GM12878 (cell line): ENCODE results near the gene PRRG1. TPM values are rescaled to one million over a fixed set of nuclear protein-coding genes. Genes with fewer than 3 reads are reported as not detected.

Source experiments
- ATAC-seq: fragments of 200-7000 bp; cut with Tn5 transposase; 3 replicates; pipeline ENCODE4 v1.9.1; 2020; ENCODE audit warnings: mild to moderate bottlenecking, moderate library complexity
- BruUV-seq: library from RNA; stranded (reverse); fragments of 400-500 nt; replicated peaks from 2 replicates; lab custom pipeline; 2021; lab: Mats Ljungman, UMichigan
- CTCF ChIA-PET: fragments of 300-600 bp; sonication (Branson Sonifier 250); formaldehyde crosslinking; extraction: SDS; loops from one replicate; lab custom pipeline; 2021; ENCODE audit warnings: inconsistent platforms; lab: Yijun Ruan, JAX
- POLR2A ChIA-PET: fragments of 350-600 bp; formaldehyde crosslinking; extraction: SDS; loops from one replicate; lab custom pipeline; 2021; ENCODE audit warnings: inconsistent platforms; lab: Charles Lee
- RAD21 ChIA-PET: fragments of 300-600 bp; sonication (Branson Sonifier 250); formaldehyde crosslinking; loops from one replicate; lab custom pipeline; 2023; ENCODE audit warnings: antibody characterized with exemption; ENCODE audit not compliant: unreplicated experiment; lab: Charles Lee
- SMC1A ChIA-PET: fragments of 300-600 bp; sonication (Branson Sonifier 250); formaldehyde crosslinking; loops from one replicate; lab custom pipeline; 2023; ENCODE audit not compliant: unreplicated experiment, uncharacterized antibody; lab: Charles Lee
- DNase-seq: peaks from one replicate; pipeline ENCODE4 v3.0.0-alpha.2; 2011; ENCODE audit warnings: low read depth, low spot score
- FAIRE-seq: peaks from 3 replicates; lab custom pipeline; 2011; peaks lifted over from hg19 to GRCh38; lab: Jason Lieb, UNC
- H2AFZ ChIP-seq: 2 replicates; pipeline ENCODE4 v1.6.0; 2011; ENCODE audit warnings: low read depth, low read length, control low read depth; ENCODE audit not compliant: control insufficient read depth
- H3K27ac ChIP-seq: 2 replicates; pipeline ENCODE4 v1.5.1; 2011; ENCODE audit warnings: control low read depth; ENCODE audit not compliant: control insufficient read depth, insufficient read depth
- H3K27me3 ChIP-seq, 2 experiments: replicated peaks in 1 of 2; 2 replicates each; pipeline versions ENCODE4 v1.6.0 to v1.6.1; 2011; ENCODE audit warnings: low read length in 1 of 2; ENCODE audit not compliant: control insufficient read depth in 2 of 2, insufficient read depth in 2 of 2
- H3K36me3 ChIP-seq, 2 experiments: 2 replicates each; pipeline ENCODE4 v1.5.1; 2011; ENCODE audit warnings: low read length in 1 of 2; ENCODE audit not compliant: control insufficient read depth in 2 of 2, insufficient read depth in 2 of 2
- H3K4me1 ChIP-seq: 2 replicates; pipeline ENCODE4 v1.6.1; 2011; ENCODE audit warnings: mild to moderate bottlenecking, low read length, moderate library complexity, mixed read lengths; ENCODE audit not compliant: control insufficient read depth, insufficient read depth
- H3K4me2 ChIP-seq: 2 replicates; pipeline ENCODE4 v1.6.0; 2011; ENCODE audit warnings: control low read depth; ENCODE audit not compliant: control insufficient read depth, insufficient read depth
- H3K4me3 ChIP-seq: fragments of 200-600 bp; sonication (generic); 2 replicates; pipeline ENCODE4 v1.5.1; 2016
- H3K79me2 ChIP-seq: 2 replicates; pipeline ENCODE4 v1.6.0; 2011; ENCODE audit warnings: low read length; ENCODE audit not compliant: control insufficient read depth, insufficient read depth
- H3K9ac ChIP-seq: 2 replicates; pipeline ENCODE4 v1.8.0; 2011; ENCODE audit warnings: low read length, control low read depth, mixed read lengths; ENCODE audit not compliant: control insufficient read depth, insufficient read depth
- H3K9me3 ChIP-seq: replicated peaks from 3 replicates; pipeline ENCODE4 v1.5.1; 2011; ENCODE audit warnings: mild to moderate bottlenecking, low read length; ENCODE audit not compliant: control insufficient read depth, insufficient read depth
- H4K20me1 ChIP-seq: 2 replicates; pipeline ENCODE4 v1.6.0; 2011; ENCODE audit not compliant: control insufficient read depth, insufficient read depth
- CHD1 ChIP-seq: IDR thresholded peaks from 2 replicates; pipeline ENCODE4 v1.6.1; 2012; ENCODE audit warnings: low read depth, low read length, improper control_type of control experiment
- E2F4 ChIP-seq: IDR thresholded peaks from 2 replicates; pipeline ENCODE4 v1.6.1; 2012; ENCODE audit warnings: low read depth, low read length, improper control_type of control experiment
- EED ChIP-seq: sonication (generic); IDR thresholded peaks from 2 replicates; pipeline ENCODE4 v1.6.1; 2016; ENCODE audit warnings: antibody characterized with exemption, low read depth
- KAT2A ChIP-seq: conservative IDR thresholded peaks from 2 replicates; pipeline ENCODE4 v1.6.1; 2011; ENCODE audit warnings: low read depth, low read length; ENCODE audit not compliant: control insufficient read depth
- NFYB ChIP-seq: IDR thresholded peaks from 2 replicates; pipeline ENCODE4 v1.6.1; 2011; ENCODE audit warnings: low read depth, mild to moderate bottlenecking, low read length, improper control_type of control experiment, moderate library complexity; ENCODE audit not compliant: insufficient read depth
- NR2C2 ChIP-seq: IDR thresholded peaks from 2 replicates; pipeline ENCODE4 v1.6.1; 2011; ENCODE audit warnings: borderline replicate concordance, low read depth; ENCODE audit not compliant: control insufficient read depth, insufficient read length
- RB1 ChIP-seq: fragments of 450-650 bp; formaldehyde crosslinking; IDR thresholded peaks from 2 replicates; pipeline ENCODE4 v1.6.1; 2017; ENCODE audit warnings: mild to moderate bottlenecking, borderline replicate concordance
- TAF1 ChIP-seq: IDR thresholded peaks from 2 replicates; pipeline ENCODE4 v1.6.1; 2011; ENCODE audit warnings: mild to moderate bottlenecking, low read depth, low read length, borderline replicate concordance
- ZNF687 ChIP-seq: fragments of 450-650 bp; IDR thresholded peaks from 2 replicates; pipeline ENCODE4 v1.6.1; 2017; ENCODE audit warnings: mild to moderate bottlenecking, moderate library complexity
- ZSCAN29 ChIP-seq: fragments of 450-650 bp; IDR thresholded peaks from 2 replicates; pipeline ENCODE4 v1.6.1; 2017; ENCODE audit warnings: mild to moderate bottlenecking, moderate library complexity
- WGBS: methylation state at CpG from one replicate; pipeline ENCODE4 v1.1.6; 2016; ENCODE audit warnings: low lambda C conversion rate; ENCODE audit not compliant: insufficient replicate concordance, insufficient coverage; ENCODE audit errors: missing lambda C conversion rate; 5-methylcytosine and 5-hydroxymethylcytosine counted together
- in situ Hi-C: fragments of 300-500 bp; cut with MboI; formaldehyde crosslinking; loops from 9 replicates; pipeline ENCODE4 v1.14.3; 2018; ENCODE audit warnings: mixed read lengths
- intact Hi-C: fragments of 100-400 bp; cut with micrococcal nuclease; formaldehyde crosslinking; loops from one replicate; pipeline ENCODE4 v1.14.2; 2022; ENCODE audit not compliant: unreplicated experiment
- polyA plus RNA-seq, 11 experiments: library from polyadenylated mRNA; depleted of rRNA in 4 of 11; unstranded in 6 of 11; stranded (reverse) in 5 of 11; fragments of >200 nt; fragmentation: Nextera tagmentation in 4 of 11; fragmentation: Illumina TruSeq in 1 of 11; extraction: Ambion mirVana in 4 of 11; extraction: Trizol in 1 of 11; gene quantifications; 1 replicate in 1 of 11; 2 replicates in 10 of 11; pipeline versions ENCODE4 v1.2.1 to v1.2.3, GENCODE V29; 2011 to 2016; ENCODE audit warnings: inconsistent platforms in 2 of 11, missing spikeins in 2 of 11, low read depth in 1 of 11
- total RNA-seq, 4 experiments: library from RNA; depleted of rRNA in 3 of 4; stranded (reverse); fragments of >200 nt in 3 of 4; fragmentation: Illumina TruSeq in 1 of 4; extraction: Trizol in 1 of 4; gene quantifications; 2 replicates each; pipeline versions ENCODE4 v1.2.1 to v1.2.3, GENCODE V29; 2013 to 2021
- TF ChIP-seq, protein P1 (sequence below): fragments of 450-650 bp; IDR thresholded peaks from 2 replicates; pipeline ENCODE4 v1.6.1; 2014; ENCODE audit warnings: mild to moderate bottlenecking
- TF ChIP-seq, protein P2 (sequence below): IDR thresholded peaks from 2 replicates; pipeline ENCODE4 v1.6.1; 2011; ENCODE audit warnings: mild to moderate bottlenecking, low read depth, low read length, moderate library complexity; ENCODE audit not compliant: insufficient replicate concordance
- TF ChIP-seq, protein P3 (sequence below): fragments of 150-350 bp; IDR thresholded peaks from 2 replicates; pipeline ENCODE4 v1.6.1; 2014; ENCODE audit warnings: mild to moderate bottlenecking, low read depth, low read length
- TF ChIP-seq, protein P4 (sequence below): fragments of 450-650 bp; IDR thresholded peaks from 2 replicates; pipeline ENCODE4 v1.6.1; 2017; ENCODE audit warnings: mild to moderate bottlenecking

PRRG1 gene
- total and polyA plus RNA-seq, 10 of the 15 experiments (the other 5 are each of a cell fraction or from before 2014, with no cell fraction given) = not detected

DNA sequence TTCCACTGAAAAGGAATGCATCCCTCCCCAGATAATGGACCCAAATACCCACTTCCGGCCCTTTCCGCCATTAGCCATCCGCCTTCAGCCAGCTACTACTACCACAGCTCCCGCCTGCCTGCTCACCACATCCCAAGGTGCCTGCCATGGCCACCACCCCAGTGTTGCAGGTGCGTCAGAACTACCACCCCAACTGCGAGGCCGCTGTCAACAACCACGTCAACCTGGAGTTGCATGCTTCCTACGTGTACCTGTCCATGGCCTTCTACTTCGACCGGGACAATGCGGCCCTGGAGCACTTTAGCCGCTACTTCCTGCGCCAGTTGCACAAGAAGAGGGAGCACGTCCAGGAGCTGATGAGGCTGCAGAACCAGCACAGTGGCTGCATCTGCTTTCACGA is 92.2 kb downstream of the PRRG1 start:
- in situ Hi-C loops (no loop called here), intact Hi-C loops (no loop called here)
- ChIA-PET CTCF (no interaction called here), SMC1A (no interaction called here), POLR2A (no interaction called here), RAD21 (no interaction called here)
- Histone ChIP-seq H3K4me3 (no peak overlapping the region), H3K79me2 (no peaks in the 10 kb centered on the region), H3K9ac (no peak overlapping the region), H3K4me1 (no peaks in the 10 kb centered on the region), H3K4me2 (no peak overlapping the region), H2AFZ (no peak overlapping the region), H3K27me3 (no peaks in the 10 kb centered on the region), H3K9me3 (no peaks in the 10 kb centered on the region), H4K20me1 (no peaks in the 10 kb centered on the region), H3K27ac (no peak overlapping the region), H3K36me3 (no peaks in the 10 kb centered on the region)
- DNase-seq (no peak), ATAC-seq (no peak), FAIRE-seq (no peak)
- no TSS peak for BruUV-seq
- whole genome bisulfite sequencing = 66% methylated on average over 16 of the region's 16 CpGs
- TF ChIP-seq KAT2A = no peak
- TF ChIP-seq, protein P1, sequence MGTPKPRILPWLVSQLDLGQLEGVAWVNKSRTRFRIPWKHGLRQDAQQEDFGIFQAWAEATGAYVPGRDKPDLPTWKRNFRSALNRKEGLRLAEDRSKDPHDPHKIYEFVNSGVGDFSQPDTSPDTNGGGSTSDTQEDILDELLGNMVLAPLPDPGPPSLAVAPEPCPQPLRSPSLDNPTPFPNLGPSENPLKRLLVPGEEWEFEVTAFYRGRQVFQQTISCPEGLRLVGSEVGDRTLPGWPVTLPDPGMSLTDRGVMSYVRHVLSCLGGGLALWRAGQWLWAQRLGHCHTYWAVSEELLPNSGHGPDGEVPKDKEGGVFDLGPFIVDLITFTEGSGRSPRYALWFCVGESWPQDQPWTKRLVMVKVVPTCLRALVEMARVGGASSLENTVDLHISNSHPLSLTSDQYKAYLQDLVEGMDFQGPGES = no peak
- TF ChIP-seq ZSCAN29 = no peak
- no peak for TF ChIP-seq RB1
- no peak for TF ChIP-seq CHD1
- no peak for TF ChIP-seq TAF1
- TF ChIP-seq NFYB = no peak
- no peak for TF ChIP-seq NR2C2
- TF ChIP-seq, protein P2, sequence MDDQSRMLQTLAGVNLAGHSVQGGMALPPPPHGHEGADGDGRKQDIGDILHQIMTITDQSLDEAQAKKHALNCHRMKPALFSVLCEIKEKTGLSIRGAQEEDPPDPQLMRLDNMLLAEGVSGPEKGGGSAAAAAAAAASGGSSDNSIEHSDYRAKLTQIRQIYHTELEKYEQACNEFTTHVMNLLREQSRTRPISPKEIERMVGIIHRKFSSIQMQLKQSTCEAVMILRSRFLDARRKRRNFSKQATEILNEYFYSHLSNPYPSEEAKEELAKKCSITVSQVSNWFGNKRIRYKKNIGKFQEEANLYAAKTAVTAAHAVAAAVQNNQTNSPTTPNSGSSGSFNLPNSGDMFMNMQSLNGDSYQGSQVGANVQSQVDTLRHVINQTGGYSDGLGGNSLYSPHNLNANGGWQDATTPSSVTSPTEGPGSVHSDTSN = no peak
- TF ChIP-seq, protein P3, sequence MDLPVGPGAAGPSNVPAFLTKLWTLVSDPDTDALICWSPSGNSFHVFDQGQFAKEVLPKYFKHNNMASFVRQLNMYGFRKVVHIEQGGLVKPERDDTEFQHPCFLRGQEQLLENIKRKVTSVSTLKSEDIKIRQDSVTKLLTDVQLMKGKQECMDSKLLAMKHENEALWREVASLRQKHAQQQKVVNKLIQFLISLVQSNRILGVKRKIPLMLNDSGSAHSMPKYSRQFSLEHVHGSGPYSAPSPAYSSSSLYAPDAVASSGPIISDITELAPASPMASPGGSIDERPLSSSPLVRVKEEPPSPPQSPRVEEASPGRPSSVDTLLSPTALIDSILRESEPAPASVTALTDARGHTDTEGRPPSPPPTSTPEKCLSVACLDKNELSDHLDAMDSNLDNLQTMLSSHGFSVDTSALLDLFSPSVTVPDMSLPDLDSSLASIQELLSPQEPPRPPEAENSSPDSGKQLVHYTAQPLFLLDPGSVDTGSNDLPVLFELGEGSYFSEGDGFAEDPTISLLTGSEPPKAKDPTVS = no peak
- TF ChIP-seq, protein P4, sequence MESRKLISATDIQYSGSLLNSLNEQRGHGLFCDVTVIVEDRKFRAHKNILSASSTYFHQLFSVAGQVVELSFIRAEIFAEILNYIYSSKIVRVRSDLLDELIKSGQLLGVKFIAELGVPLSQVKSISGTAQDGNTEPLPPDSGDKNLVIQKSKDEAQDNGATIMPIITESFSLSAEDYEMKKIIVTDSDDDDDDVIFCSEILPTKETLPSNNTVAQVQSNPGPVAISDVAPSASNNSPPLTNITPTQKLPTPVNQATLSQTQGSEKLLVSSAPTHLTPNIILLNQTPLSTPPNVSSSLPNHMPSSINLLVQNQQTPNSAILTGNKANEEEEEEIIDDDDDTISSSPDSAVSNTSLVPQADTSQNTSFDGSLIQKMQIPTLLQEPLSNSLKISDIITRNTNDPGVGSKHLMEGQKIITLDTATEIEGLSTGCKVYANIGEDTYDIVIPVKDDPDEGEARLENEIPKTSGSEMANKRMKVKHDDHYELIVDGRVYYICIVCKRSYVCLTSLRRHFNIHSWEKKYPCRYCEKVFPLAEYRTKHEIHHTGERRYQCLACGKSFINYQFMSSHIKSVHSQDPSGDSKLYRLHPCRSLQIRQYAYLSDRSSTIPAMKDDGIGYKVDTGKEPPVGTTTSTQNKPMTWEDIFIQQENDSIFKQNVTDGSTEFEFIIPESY = no peak
- no peak for TF ChIP-seq ZNF687
- TF ChIP-seq EED = no peak
- no peak for TF ChIP-seq E2F4
